GM19099 (cell line): Measurements from ENCODE around the gene NXT1.

Experiments
- POLR2A ChIP-seq: IDR thresholded peaks from 3 replicates; pipeline ENCODE4 v1.6.1; 2011; ENCODE audit warnings: low read depth; ENCODE audit not compliant: insufficient read length; ENCODE audit errors: extremely low read depth

The NXT1 gene

DNA sequence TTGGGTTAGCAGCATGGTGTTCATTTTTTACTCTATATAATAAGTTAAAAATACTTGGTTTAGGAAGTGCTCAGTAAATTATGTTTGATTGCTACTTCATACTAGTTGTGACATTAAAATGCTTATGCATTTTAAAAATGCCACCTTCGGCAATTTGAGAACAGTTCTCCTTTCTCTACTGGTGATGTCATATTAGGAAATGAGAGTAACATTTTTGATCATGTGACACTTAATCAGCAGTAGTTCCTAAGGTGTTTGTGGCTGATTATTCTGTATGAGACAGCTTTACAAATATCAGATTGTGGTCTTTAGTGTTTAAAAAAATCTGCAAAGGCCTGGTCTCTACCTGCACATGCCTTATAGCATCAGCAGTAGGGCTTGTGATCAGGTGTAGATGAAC is 15.8 kb downstream of the NXT1 start:
- no peak for TF ChIP-seq POLR2A

GRCh38 chr20:23367770-23368169 is 17.2 kb downstream of the NXT1 start:
- no peak for TF ChIP-seq POLR2A

- TF ChIP-seq POLR2A: no peak
Measured at GRCh38 chr20:23368316-23369071, 17.9 kb downstream of the NXT1 start.

GRCh38 chr20:23369072-23369823 is 18.7 kb downstream of the NXT1 start:
- no peak for TF ChIP-seq POLR2A

GRCh38 chr20:23370274-23370673 is 19.7 kb downstream of the NXT1 start:
- no peak for TF ChIP-seq POLR2A

DNA sequence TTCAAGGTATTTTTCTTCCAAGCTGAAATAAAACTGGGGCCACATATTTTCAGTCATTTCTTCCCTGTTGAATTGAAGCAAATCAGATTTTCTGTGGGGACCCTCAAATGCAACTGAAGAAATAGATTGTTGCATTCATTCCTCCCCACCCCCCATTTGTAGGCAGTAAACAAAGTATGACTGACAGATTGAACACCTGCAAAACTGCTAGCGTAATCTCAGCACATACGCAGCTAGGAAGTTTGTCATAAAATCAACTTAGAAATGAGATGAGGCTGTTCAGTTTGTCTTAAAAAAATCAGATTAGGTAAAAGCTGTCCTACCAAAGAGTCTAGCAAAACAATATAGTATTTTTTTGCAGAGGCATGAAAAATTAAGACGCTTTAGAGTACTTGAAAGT is 20.3 kb downstream of the NXT1 start:
- no peak for TF ChIP-seq POLR2A

DNA sequence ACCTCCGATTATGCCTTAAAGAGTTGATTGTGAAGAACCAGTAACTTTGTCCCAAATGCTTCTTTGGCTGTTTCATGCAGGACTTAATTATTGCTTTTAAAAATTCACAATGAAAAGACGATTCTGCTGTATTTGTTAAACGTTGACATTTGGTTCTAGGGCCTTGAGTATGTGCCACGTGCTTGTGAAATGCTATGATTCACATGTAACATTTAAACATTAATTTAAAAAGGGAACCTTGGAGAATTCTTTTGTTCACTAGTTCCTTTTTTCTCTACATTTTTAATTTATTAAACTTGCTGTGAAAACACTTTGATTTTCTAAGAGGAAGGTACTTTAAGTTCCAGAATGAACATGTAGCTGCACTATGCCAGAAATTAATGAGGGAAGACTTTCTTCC is 20.9 kb downstream of the NXT1 start:
- no peak for TF ChIP-seq POLR2A

- TF ChIP-seq POLR2A: no peak
Measured at GRCh38 chr20:23374441-23374840, 23.9 kb downstream of the NXT1 start.

DNA sequence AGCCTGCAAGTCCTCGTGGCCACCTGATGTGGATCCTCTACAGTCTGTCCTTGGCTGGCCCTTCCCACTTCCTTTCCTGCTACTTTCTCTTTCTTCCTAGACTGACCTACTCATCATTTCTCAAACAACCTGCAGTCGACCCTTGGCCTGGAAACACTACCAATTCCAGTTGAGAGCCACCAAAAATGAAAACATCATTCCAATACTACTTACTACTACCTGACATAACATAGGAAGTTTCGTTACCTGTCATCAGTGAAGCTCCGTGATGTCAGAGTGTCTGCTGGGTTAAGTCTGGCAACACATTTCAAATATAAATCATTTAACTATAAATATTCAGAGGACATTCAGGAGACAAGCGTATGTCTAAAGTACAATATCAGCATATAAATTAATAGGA is 25.2 kb downstream of the NXT1 start:
- TF ChIP-seq POLR2A: no peak

DNA sequence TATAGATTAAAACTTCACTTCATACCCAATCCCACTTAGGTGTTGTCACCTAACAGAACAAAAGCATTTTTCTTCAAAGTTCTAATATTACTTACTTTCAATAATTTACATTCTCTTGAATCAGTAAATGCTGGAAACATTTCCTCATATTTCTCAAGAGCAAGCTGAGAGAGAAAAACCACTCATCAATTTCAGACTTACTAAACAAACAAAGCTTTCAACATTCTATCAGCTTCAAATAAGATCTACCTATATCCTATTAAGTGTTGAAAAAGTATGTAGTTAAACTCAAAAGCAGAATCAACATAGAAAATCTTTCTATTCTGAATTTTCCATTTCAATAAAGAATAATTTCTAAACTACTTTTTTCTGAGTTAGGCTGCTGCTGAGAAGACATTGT is 29.2 kb downstream of the NXT1 start:
- TF ChIP-seq POLR2A: no peak

GRCh38 chr20:23381876-23382275 is 31.3 kb downstream of the NXT1 start:
- no peak for TF ChIP-seq POLR2A

DNA sequence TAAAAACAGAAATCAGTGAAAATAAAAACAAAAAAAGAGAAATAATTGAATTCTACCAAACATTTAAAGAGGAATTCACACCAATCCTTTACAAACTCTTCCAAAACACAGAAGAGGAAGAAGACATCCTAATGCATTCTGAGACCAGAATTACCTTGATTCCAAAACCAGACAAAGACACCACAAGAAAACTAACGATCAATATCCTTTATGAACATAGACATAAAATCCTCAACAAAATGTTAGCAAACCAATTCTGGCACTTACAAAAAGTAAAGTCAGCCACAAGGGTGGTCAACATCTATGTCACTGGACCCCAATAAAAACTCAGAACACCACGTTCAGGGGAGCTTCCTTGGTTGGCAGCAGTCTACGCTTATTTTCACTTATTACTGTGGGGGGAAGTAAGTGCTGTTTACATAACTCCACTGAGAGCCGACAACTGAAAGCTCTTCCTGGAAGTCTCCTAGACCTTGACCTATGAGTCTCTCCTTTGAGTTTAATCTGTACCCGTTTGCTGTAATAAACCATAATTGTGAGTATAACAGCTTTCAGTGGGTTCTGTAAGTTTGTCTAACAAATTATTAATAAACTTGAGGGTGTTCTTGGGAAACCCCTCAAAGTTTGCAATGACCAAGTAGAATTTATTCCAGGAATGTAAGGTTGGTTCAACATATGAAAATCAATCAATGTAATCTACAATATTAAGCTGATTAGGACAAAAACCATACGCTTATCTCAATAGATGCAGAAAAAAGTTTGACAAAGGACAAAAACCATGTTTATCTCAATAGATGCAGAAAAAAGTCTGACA is 35.9 kb downstream of the NXT1 start:
- TF ChIP-seq POLR2A: no peak

DNA sequence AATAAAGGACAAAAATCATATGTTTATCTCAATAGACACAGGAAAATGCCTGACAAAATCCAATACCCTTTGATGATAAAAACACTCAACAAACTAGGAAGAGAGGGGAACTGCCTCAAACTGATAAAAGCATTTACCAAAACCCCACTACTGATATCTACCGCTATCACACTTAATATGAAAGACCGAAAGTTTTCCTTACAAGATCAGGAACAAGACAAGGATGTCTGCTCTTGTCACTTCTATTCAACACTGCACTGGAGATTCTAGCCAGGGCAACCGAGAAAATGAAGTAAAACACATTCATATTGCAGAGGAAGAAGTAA is 36.5 kb downstream of the NXT1 start:
- no peak for TF ChIP-seq POLR2A

DNA sequence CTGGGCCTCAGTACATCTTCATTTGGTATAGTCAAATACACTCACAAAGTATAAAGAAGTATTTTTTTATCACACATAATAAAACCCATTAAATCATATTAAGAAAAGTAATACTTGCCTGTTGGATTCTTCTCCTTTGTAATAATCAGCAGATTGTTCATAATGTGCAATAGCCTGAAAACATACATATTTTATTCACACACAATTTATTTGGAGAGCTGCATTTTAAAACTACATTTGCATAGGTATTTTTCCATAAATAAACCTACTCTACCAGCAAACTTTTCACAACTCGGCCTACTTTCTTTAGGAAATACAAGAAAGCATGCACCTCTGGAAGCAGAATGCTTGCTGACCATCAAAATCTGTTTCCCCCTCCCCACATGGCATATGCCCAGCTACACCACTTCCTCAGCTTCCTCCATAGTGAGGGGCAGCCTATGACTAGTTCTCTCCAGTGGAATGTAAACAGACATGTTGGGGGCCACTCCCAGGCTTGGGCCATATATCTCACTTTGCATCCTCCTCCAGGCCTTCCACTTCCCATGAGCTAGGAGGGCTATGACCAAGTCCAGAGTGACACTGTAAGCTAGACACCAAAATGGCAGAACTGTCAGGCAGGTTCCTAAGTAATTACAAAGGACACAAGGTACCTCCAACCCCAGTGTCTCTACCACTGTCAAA is 39.6 kb downstream of the NXT1 start:
- TF ChIP-seq POLR2A: no peak

- TF ChIP-seq POLR2A: no peak
Measured at GRCh38 chr20:23391707-23392310, 41.2 kb downstream of the NXT1 start.
